RPMI7951 (cell line): Measurements from ENCODE around the gene NKX3-2. TPM values are rescaled to one million over a fixed set of nuclear protein-coding genes. Genes with fewer than 3 reads are reported as not detected.

Experiments
- DNase-seq: peaks from one replicate; pipeline ENCODE4 v3.0.0-alpha.2; 2012; ENCODE audit warnings: low read depth
- total RNA-seq: library from RNA; depleted of rRNA; stranded (reverse); fragments of >200 nt; shearing (Covaris generic); gene quantifications from 2 replicates; pipeline ENCODE4 v1.2.3, GENCODE V29; 2014

The NKX3-2 gene
- total RNA-seq, 1 experiment from 2014 or later, result 0.96 TPM

GRCh38 chr4:13545394-13545808, 1.1 kb upstream of the NKX3-2 start:
- DNase-seq, result no peak

- DNase-seq, result peak; percentile 87
These were observed 492 bp upstream of the NKX3-2 start for GRCh38 chr4:13544606-13545393.

DNA sequence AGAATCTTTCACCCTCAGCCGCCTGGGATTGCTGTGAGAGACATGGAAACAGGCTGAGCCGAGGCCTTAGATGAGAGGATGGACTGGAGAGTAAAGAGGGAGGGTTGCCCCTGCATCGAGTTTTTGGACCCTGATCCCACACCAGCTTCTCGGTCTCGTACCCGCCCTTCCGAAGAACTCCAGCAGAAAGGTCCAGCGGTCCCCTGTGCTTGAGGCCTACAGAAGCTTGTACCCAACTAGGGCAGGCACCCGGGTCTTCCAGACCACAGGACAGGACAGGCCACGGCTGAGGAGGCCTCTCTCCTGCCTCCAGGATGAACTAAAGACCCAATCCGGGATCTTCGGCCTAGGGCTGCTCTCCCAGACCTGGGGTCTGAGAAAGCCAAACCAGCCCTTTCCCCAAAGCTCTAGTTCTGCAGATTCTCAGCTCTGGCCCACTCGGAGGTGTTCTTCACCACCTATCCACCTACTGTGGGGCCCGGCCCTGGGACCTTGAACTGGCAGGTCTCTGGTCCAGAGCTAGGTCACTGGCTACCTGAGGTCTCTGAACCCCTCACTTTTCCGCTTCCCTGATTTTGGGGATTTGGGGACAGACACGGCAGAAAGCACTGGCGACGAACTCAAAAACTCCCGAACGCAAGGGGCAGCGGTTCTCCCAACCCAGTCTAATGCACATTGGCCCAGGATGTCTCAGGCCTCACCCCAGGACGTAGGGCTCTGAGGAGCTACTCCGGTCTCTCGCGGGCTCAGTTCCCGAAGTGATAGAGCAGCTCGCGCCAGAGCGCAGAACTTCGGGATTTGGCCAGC, 1.1 kb downstream of the NKX3-2 start:
- DNase-seq, result no peak

GRCh38 chr4:13542577-13543031, 1.7 kb downstream of the NKX3-2 start:
- DNase-seq, result no peak

DNA sequence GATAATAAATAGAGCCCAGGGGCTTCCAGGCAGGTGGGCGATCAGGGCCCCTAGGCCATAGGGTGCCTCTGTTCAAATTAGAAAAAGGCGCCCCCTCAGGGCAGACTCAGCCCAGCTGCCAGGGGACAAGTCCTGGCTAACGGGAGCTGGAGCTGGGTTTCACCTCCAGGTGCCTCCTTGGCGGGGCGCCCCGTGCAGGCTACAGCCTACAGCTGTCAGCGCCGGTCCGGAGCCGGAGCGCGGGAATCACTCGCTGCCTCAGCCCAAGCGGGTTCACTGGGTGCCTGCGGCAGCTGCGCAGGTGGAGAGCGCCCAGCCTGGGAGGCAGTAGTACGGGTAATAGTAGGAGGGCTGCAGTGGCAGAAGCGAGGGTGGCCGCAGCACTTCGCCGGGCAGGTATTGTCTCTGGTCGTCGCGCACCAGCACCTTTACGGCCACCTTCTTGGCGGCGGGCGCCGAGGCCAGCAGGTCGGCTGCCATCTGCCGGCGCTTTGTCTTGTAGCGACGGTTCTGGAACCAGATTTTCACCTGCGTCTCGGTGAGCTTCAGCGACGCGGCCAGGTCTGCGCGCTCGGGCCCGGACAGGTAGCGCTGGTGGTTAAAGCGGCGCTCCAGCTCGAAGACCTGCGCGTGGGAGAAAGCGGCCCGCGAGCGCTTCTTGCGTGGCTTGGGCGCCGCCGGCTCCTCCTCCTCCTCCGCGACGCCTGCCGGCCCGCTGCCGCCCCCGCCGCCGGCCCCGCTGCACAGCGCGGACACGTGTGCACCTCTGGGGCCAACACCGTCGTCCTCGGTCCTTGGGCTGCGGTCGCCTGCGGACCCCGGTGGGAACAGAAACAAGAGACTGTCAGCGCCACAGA, 2.4 kb downstream of the NKX3-2 start:
- no peak for DNase-seq

- DNase-seq, result no peak
These were observed 3.1 kb downstream of the NKX3-2 start for GRCh38 chr4:13541176-13541604.

DNA sequence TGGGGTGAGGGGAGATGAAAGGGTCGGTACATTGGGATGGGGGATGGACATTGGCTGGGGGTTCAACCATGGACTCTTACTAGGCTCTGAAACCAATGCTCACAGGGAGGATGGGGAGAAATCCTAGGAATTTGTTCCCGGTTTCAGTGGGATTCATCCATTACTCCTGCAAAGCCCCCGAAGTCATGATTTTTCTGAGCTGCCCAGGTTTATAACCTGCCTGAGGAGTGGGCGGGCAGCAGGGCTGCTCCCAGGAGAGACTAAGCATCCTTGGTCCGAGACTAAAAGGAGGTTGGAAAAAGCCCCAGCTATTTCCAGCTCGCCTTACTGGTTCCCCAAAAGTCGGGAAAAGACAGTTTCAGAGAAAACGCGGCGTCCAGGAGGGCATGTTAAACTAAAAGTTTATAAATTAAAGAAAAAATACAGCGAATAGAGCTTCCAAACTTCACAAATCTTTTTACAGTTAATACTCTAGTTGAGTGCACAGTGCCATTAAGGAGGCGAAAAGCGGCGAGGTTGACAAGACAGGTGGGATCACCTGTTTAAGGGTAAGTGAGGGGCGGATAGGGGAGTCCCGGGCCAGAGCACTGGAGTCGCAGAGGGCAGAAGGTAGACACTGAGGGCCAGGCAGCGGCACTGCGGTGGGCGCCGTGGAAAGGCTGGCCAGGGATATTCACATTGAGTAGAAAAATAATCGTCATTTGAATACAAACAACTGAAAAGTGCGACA, 3.7 kb downstream of the NKX3-2 start:
- DNase-seq, result no peak

GRCh38 chr4:13539619-13540445, 4.5 kb downstream of the NKX3-2 start:
- DNase-seq, result no peak

DNA sequence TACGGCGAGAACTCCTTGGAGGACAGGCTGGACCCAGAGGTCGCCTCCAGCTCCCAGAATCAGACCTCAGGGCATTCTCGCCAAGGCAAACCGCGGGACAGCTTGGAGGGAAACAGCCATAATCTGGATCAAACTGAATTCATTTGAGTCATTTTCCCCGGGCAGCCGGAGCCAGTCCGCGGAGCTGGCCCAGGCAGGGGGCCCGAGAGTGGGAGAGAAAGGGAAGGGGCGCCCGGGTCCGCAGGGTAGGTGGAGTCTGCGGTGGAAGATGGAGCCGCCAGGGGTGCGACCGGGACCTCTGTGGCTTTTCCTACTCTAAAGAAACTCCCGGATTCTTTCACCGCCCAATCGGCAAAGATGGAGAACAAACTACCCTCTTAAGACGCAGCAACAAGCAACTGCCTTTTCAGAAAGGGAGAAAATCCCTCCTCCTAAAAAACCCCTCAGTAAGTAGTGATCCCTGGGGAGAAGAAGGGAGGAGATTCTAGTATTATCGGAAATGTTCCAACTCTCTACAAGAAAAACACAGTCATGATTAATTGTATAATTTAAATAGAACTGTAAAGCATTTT, 5.2 kb downstream of the NKX3-2 start:
- DNase-seq, result no peak

GRCh38 chr4:13538427-13538973, 5.8 kb downstream of the NKX3-2 start:
- no peak for DNase-seq

GRCh38 chr4:13537832-13538177, 6.5 kb downstream of the NKX3-2 start:
- DNase-seq, result no peak

DNA sequence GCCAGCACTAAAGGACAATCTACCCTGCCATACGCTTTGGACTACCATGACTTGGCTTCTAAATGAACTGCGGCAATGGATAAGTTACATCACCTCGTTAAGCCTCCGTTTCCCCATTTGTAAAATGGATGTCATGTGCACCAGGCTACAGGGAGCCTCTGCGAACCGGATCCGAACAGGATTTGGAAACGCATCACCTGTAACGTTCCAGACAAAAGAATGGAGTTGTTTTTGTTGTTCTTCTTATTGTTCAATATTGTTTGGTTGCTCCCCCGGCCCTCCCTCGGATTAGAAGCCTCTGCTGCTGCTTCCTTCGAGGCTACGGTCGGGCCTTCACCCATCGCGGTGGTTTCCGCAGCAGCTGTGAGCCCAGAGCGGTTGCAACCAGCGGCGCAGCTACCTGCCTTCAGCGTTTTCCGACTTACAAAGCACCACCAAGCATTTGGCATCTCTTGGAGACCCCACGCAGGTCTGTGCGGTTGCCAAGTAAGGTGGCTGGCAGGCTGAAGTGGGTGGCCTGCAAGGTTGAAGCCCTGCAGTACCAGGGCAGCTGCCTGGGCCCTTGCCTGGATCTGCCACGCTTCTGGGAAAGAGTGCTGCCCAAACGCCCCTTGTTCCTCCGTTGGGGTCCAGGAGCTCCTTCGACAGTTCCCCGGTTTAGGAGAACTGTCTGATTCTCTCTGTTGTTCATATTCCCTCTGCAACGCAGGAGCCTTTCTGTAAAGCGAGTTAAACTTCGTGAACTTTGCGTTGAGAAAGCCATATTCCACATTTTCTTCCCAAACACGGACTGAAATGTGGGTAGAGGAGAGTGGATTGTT, 7.1 kb downstream of the NKX3-2 start:
- no peak for DNase-seq

DNA sequence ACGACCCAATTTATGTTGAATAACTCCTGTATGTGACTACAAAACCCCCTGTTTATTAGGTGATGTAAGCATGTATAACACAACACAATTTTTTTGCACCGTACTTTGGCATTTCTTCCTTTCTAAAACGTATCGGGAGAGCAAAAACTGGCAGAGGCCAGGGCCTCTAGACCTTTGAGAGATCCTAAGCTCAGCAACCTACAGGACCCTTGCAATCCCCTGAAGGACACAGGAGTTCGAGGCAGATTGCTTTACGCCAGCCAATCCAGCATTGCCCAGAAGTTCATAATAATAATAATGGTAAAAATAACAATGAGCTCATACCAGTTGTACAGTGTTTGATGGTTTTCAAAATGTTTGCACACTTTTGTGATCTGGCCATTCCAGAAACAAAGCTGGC, 7.7 kb downstream of the NKX3-2 start:
- DNase-seq, result no peak

DNA sequence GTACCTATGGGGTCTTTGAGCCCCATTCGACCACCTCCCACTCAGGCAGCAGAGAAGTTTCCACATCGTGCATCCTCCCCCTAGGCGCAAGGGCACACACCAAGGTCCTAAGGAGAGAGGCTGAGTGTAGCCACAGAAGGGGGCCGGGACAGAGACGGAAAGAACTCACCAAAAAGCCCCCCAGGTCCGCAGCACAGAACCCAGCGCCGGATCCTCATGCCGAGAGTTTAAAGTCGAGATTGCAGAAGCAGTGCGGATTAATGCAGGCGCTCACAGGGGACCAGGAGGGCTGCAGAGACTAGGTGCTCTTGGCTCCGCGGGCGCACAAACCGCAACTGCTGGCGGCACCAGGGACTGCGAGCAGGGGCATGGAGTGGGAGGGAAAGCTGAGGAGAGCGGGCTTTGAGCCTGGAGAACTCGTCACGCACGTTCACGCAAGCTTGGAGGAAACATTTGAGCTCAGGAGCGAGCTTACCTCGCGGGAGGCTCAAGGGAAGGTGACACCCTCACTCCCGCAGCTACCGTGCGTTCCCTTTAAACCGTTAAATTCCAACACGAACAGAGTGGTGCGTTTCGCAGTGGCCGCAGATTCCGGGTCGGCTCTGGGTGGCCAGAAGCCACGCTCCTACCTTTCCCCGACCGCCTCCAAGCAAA, 8.5 kb downstream of the NKX3-2 start:
- DNase-seq, result no peak

DNA sequence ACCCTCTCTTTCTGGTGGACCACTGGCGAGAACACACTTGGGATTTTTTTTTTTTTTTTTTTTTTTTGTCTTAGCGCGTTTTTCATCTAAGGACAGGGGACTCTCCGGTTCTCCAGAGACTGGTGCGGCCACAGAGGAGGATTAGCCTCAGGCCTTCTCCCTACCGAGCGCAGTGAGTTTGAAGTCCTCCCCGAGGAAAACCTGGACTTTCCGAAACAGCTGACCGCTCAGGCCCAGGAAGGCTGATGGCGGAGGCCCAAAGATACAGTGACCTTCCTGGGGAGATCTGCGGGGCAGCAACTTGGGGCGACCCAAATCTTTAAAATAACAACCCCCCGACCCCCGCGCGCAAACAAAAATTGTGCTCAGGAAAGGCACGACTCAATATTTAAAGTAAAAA, 9.2 kb downstream of the NKX3-2 start:
- no peak for DNase-seq

- no peak for DNase-seq
These were observed 9.8 kb downstream of the NKX3-2 start for GRCh38 chr4:13534344-13535063.

- DNase-seq, result no peak
These were observed 10.5 kb downstream of the NKX3-2 start for GRCh38 chr4:13533670-13534343.
